GM12878 (cell line): ENCODE results near the gene CDH16. TPM values are rescaled to one million over a fixed set of nuclear protein-coding genes. Genes with fewer than 3 reads are reported as not detected.

Source experiments
- GABPA ChIP-seq: IDR thresholded peaks from 2 replicates; pipeline ENCODE4 v1.6.1; 2014; ENCODE audit warnings: antibody characterized with exemption, low read depth, mild to moderate bottlenecking, inconsistent platforms
- HDAC2 ChIP-seq: fragments of 200-600 bp; sonication (generic); IDR thresholded peaks from 2 replicates; pipeline ENCODE4 v1.6.1; 2017
- SREBF2 ChIP-seq: IDR thresholded peaks from 2 replicates; pipeline ENCODE4 v1.6.1; 2012; ENCODE audit warnings: mild to moderate bottlenecking, low read length
- STAT3 ChIP-seq: IDR thresholded peaks from 2 replicates; pipeline ENCODE4 v1.6.1; 2011; ENCODE audit warnings: low read depth, low read length, improper control_type of control experiment
- TARDBP ChIP-seq: IDR thresholded peaks from 2 replicates; pipeline ENCODE4 v1.6.1; 2016; ENCODE audit warnings: borderline replicate concordance
- polyA plus RNA-seq, 11 experiments: library from polyadenylated mRNA; depleted of rRNA in 4 of 11; unstranded in 6 of 11; stranded (reverse) in 5 of 11; fragments of >200 nt; fragmentation: Nextera tagmentation in 4 of 11; fragmentation: Illumina TruSeq in 1 of 11; extraction: Ambion mirVana in 4 of 11; extraction: Trizol in 1 of 11; gene quantifications; 1 replicate in 1 of 11; 2 replicates in 10 of 11; pipeline versions ENCODE4 v1.2.1 to v1.2.3, GENCODE V29; 2011 to 2016; ENCODE audit warnings: inconsistent platforms in 2 of 11, missing spikeins in 2 of 11, low read depth in 1 of 11
- total RNA-seq, 4 experiments: library from RNA; depleted of rRNA in 3 of 4; stranded (reverse); fragments of >200 nt in 3 of 4; fragmentation: Illumina TruSeq in 1 of 4; extraction: Trizol in 1 of 4; gene quantifications; 2 replicates each; pipeline versions ENCODE4 v1.2.1 to v1.2.3, GENCODE V29; 2013 to 2021
- TF ChIP-seq, protein P1 (sequence below): IDR thresholded peaks from 2 replicates; pipeline ENCODE4 v1.6.1; 2012; ENCODE audit warnings: improper control_type of control experiment, low read depth, low read length; ENCODE audit not compliant: insufficient replicate concordance
- TF ChIP-seq, protein P2 (sequence below): fragments of 450-650 bp; formaldehyde crosslinking; IDR thresholded peaks from 2 replicates; pipeline ENCODE4 v1.4.0; 2020; ENCODE audit warnings: mild to moderate bottlenecking, moderate library complexity
- TF ChIP-seq, protein P3 (sequence below): IDR thresholded peaks from 2 replicates; pipeline ENCODE4 v1.6.1; 2012; ENCODE audit warnings: low read depth, low read length, improper control_type of control experiment
- TF ChIP-seq, protein P4 (sequence below): fragments of 450-650 bp; IDR thresholded peaks from 2 replicates; pipeline ENCODE4 v1.6.1; 2017; ENCODE audit warnings: mild to moderate bottlenecking, moderate library complexity
- TF ChIP-seq, protein P5 (sequence below): IDR thresholded peaks from 2 replicates; pipeline ENCODE4 v1.6.1; 2012; ENCODE audit warnings: mild to moderate bottlenecking, low read depth, low read length

Gene CDH16
- total and polyA plus RNA-seq, 10 of the 15 experiments (the other 5 are each of a cell fraction or from before 2014, with no cell fraction given) = 0.05 TPM; not detected in 9

DNA sequence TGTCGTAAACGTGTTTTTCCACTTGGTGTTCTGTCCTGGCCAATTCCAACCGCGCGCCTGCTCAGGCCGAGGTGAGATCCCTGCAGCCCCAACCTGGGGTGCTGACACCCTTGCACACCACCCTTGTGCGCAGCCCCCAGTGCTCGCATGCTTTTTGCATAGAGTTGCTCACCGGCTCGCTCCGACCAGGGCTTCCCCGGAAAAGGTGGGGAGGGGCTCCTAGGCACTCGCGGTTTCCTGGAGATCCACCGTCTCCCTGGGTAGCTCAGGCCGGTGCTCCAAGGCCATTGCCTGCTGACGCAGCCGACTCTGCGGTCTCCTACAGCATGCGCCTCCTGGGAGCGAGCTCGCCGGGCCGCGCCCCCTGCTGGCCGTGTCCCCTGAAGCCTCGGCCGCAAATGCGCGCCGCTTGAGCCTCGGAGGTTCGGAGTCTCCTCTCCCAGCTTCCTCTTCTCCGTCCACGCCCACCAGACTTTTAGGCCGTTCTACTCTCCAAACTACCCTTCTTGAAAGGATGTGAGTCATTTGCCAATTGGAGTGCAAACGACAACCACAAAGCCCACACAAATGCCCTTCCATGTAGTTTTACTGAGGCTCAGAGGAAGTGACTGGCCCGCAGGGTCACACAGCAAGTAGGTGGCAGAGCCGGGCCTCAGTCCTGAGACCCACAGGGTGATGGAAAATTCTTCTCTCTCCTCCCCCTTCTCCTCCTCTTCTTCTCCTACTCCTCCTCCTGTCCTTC lies 45.6 kb downstream of the CDH16 start (continued):
- TF ChIP-seq, protein P1, sequence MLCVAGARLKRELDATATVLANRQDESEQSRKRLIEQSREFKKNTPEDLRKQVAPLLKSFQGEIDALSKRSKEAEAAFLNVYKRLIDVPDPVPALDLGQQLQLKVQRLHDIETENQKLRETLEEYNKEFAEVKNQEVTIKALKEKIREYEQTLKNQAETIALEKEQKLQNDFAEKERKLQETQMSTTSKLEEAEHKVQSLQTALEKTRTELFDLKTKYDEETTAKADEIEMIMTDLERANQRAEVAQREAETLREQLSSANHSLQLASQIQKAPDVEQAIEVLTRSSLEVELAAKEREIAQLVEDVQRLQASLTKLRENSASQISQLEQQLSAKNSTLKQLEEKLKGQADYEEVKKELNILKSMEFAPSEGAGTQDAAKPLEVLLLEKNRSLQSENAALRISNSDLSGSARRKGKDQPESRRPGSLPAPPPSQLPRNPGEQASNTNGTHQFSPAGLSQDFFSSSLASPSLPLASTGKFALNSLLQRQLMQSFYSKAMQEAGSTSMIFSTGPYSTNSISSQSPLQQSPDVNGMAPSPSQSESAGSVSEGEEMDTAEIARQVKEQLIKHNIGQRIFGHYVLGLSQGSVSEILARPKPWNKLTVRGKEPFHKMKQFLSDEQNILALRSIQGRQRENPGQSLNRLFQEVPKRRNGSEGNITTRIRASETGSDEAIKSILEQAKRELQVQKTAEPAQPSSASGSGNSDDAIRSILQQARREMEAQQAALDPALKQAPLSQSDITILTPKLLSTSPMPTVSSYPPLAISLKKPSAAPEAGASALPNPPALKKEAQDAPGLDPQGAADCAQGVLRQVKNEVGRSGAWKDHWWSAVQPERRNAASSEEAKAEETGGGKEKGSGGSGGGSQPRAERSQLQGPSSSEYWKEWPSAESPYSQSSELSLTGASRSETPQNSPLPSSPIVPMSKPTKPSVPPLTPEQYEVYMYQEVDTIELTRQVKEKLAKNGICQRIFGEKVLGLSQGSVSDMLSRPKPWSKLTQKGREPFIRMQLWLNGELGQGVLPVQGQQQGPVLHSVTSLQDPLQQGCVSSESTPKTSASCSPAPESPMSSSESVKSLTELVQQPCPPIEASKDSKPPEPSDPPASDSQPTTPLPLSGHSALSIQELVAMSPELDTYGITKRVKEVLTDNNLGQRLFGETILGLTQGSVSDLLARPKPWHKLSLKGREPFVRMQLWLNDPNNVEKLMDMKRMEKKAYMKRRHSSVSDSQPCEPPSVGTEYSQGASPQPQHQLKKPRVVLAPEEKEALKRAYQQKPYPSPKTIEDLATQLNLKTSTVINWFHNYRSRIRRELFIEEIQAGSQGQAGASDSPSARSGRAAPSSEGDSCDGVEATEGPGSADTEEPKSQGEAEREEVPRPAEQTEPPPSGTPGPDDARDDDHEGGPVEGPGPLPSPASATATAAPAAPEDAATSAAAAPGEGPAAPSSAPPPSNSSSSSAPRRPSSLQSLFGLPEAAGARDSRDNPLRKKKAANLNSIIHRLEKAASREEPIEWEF = no peak
- TF ChIP-seq TARDBP = no peak
- no peak for TF ChIP-seq HDAC2
- no peak for TF ChIP-seq SREBF2
- TF ChIP-seq, protein P2, sequence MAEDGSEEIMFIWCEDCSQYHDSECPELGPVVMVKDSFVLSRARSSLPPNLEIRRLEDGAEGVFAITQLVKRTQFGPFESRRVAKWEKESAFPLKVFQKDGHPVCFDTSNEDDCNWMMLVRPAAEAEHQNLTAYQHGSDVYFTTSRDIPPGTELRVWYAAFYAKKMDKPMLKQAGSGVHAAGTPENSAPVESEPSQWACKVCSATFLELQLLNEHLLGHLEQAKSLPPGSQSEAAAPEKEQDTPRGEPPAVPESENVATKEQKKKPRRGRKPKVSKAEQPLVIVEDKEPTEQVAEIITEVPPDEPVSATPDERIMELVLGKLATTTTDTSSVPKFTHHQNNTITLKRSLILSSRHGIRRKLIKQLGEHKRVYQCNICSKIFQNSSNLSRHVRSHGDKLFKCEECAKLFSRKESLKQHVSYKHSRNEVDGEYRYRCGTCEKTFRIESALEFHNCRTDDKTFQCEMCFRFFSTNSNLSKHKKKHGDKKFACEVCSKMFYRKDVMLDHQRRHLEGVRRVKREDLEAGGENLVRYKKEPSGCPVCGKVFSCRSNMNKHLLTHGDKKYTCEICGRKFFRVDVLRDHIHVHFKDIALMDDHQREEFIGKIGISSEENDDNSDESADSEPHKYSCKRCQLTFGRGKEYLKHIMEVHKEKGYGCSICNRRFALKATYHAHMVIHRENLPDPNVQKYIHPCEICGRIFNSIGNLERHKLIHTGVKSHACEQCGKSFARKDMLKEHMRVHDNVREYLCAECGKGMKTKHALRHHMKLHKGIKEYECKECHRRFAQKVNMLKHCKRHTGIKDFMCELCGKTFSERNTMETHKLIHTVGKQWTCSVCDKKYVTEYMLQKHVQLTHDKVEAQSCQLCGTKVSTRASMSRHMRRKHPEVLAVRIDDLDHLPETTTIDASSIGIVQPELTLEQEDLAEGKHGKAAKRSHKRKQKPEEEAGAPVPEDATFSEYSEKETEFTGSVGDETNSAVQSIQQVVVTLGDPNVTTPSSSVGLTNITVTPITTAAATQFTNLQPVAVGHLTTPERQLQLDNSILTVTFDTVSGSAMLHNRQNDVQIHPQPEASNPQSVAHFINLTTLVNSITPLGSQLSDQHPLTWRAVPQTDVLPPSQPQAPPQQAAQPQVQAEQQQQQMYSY (CRISPR knock-in tag) = no peak
- TF ChIP-seq, protein P3, sequence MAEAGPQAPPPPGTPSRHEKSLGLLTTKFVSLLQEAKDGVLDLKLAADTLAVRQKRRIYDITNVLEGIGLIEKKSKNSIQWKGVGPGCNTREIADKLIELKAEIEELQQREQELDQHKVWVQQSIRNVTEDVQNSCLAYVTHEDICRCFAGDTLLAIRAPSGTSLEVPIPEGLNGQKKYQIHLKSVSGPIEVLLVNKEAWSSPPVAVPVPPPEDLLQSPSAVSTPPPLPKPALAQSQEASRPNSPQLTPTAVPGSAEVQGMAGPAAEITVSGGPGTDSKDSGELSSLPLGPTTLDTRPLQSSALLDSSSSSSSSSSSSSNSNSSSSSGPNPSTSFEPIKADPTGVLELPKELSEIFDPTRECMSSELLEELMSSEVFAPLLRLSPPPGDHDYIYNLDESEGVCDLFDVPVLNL = no peak
- no peak for TF ChIP-seq STAT3
- TF ChIP-seq, protein P4, sequence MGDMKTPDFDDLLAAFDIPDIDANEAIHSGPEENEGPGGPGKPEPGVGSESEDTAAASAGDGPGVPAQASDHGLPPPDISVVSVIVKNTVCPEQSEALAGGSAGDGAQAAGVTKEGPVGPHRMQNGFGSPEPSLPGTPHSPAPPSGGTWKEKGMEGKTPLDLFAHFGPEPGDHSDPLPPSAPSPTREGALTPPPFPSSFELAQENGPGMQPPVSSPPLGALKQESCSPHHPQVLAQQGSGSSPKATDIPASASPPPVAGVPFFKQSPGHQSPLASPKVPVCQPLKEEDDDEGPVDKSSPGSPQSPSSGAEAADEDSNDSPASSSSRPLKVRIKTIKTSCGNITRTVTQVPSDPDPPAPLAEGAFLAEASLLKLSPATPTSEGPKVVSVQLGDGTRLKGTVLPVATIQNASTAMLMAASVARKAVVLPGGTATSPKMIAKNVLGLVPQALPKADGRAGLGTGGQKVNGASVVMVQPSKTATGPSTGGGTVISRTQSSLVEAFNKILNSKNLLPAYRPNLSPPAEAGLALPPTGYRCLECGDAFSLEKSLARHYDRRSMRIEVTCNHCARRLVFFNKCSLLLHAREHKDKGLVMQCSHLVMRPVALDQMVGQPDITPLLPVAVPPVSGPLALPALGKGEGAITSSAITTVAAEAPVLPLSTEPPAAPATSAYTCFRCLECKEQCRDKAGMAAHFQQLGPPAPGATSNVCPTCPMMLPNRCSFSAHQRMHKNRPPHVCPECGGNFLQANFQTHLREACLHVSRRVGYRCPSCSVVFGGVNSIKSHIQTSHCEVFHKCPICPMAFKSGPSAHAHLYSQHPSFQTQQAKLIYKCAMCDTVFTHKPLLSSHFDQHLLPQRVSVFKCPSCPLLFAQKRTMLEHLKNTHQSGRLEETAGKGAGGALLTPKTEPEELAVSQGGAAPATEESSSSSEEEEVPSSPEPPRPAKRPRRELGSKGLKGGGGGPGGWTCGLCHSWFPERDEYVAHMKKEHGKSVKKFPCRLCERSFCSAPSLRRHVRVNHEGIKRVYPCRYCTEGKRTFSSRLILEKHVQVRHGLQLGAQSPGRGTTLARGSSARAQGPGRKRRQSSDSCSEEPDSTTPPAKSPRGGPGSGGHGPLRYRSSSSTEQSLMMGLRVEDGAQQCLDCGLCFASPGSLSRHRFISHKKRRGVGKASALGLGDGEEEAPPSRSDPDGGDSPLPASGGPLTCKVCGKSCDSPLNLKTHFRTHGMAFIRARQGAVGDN = peak; percentile 60
- TF ChIP-seq GABPA = no peak
- TF ChIP-seq, protein P5, sequence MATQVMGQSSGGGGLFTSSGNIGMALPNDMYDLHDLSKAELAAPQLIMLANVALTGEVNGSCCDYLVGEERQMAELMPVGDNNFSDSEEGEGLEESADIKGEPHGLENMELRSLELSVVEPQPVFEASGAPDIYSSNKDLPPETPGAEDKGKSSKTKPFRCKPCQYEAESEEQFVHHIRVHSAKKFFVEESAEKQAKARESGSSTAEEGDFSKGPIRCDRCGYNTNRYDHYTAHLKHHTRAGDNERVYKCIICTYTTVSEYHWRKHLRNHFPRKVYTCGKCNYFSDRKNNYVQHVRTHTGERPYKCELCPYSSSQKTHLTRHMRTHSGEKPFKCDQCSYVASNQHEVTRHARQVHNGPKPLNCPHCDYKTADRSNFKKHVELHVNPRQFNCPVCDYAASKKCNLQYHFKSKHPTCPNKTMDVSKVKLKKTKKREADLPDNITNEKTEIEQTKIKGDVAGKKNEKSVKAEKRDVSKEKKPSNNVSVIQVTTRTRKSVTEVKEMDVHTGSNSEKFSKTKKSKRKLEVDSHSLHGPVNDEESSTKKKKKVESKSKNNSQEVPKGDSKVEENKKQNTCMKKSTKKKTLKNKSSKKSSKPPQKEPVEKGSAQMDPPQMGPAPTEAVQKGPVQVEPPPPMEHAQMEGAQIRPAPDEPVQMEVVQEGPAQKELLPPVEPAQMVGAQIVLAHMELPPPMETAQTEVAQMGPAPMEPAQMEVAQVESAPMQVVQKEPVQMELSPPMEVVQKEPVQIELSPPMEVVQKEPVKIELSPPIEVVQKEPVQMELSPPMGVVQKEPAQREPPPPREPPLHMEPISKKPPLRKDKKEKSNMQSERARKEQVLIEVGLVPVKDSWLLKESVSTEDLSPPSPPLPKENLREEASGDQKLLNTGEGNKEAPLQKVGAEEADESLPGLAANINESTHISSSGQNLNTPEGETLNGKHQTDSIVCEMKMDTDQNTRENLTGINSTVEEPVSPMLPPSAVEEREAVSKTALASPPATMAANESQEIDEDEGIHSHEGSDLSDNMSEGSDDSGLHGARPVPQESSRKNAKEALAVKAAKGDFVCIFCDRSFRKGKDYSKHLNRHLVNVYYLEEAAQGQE = no peak
